ENCODE measurements around the gene ZNF488. TPM values are rescaled to one million over a fixed set of nuclear protein-coding genes. Genes with fewer than 3 reads are reported as not detected.

ZNF488 gene
- total and polyA plus RNA-seq, 4 experiments from 2014 or later = 0.20 TPM; not detected in 3

DNA sequence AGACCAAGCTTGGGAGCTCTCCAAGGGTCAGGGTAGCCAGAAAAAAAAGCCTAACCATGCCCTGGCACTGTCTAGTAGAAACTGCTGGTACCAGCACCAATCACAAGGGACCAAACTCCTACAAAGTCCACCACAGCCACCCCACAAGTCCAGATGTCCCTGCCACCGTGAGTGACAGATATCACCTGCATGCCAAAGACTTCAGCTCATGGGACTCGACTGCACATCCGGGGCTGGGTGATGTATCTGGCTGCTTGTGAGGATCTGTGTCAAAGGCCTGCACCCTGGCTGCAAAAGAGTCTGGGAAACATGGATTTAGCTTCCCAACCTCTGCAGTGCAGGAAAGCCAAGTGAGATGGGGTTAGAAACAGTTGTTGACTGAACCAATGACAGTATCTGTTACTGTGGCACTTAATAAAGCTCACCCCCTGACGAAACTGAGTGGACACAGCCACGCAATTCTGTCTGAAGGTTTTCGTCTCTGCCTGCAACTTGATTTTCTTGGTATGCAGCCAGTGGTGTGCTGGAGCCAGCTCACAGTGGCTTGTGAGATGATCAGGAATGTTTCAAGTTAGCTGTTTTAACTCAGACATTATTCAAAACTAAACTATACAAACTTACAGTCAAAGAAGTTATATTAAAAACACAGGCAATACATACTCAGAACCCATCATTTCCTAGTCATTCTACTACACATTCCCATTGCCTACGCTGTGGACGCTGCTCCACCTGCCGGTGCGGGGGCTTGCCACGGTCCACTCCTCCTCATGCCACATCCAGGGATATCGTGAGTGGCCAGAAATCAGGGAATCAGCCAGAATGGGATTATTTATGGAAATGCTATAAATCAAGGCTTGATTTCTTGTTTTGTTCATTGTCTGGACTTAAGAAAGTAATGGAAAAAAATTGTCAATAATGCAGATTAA is 9.2 kb downstream of the ZNF488 start:
- Mint-ChIP-seq H3K27ac (no peak overlapping the region), H3K27me3 (peaks cover 31 to 43% of the 10 kb centered on the region in 2 donors), H3K36me3 (no peaks in the 10 kb centered on the region), H3K9me3 (no peaks in the 10 kb centered on the region), H3K4me1 (peaks cover 9 to 19% (median 12%) of the 10 kb centered on the region in 4 donors), H3K4me3 (peak overlapping the region in 1 of 8 donors; percentile 17)
- ChIA-PET CTCF (ENCODE audit: partially characterized antibody) (interaction anchor here (1.0 kb wide), 1 partner anchor 350 kb away, joined by 3 read pairs; no protein-coding TSS in a partner anchor), POLR2A (ENCODE audit: partially characterized antibody) (no interaction called here)
- Histone ChIP-seq H3K27me3 (ENCODE audit: insufficient read depth, low read length) (no peaks in the 10 kb centered on the region), H3K36me3 (ENCODE audit: insufficient read depth, low read length) (no peaks in the 10 kb centered on the region), H3K27ac (ENCODE audit: low read depth, low read length) (no peak overlapping the region), H3K4me1 (ENCODE audit: insufficient read depth, low read length) (peaks cover 7% of the 10 kb centered on the region), H3K4me3 (ENCODE audit: low read length in 2 of 2) (no peak overlapping the region), H3K9me3 (ENCODE audit: control insufficient read depth in 1 of 2, low read length in 2 of 2) (no peaks in the 10 kb centered on the region)
- intact Hi-C loops (cut with micrococcal nuclease) = no loop called here
- no peak for DNase-seq

DNA sequence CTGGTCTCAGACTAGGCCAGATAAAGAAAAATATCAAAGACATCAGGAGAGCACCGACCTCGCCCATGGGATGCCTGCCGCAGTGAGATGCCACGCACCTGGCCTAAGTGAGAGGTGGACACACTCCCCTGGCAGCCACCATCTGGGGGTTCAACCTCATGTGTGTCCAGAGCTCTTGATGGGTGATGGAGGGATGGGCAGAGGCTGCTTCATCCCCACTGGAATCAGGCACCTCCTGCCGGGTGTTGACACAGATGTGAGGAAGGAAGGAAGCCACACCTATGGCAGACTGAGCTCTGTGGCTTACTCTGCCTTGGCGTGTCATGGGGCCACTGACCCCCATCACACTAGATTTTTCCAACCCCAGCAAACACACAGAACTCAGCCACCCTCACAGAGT is 11.4 kb downstream of the ZNF488 start:
- DNase-seq = no peak
- H3K4me1 ChIP-seq (ENCODE audit: insufficient read depth, low read length) = peaks cover 7% of the 10 kb centered on the region
- peaks cover 21 to 33% of the 10 kb centered on the region in 2 donors for H3K27me3 Mint-ChIP-seq
- no peaks in the 10 kb centered on the region for H3K36me3 Mint-ChIP-seq
- peak overlapping the region in 1 of 8 donors; percentile 48 for H3K4me3 Mint-ChIP-seq
- ChIA-PET POLR2A (ENCODE audit: partially characterized antibody) (no interaction called here), CTCF (ENCODE audit: partially characterized antibody) (no interaction called here)
- H3K27me3 ChIP-seq (ENCODE audit: insufficient read depth, low read length) = no peaks in the 10 kb centered on the region
- H3K9me3 ChIP-seq (ENCODE audit: control insufficient read depth in 1 of 2, low read length in 2 of 2) = no peaks in the 10 kb centered on the region
- no peaks in the 10 kb centered on the region for H3K36me3 ChIP-seq (ENCODE audit: insufficient read depth, low read length)
- peaks cover 9 to 19% (median 12%) of the 10 kb centered on the region in 4 donors for H3K4me1 Mint-ChIP-seq
- H3K27ac ChIP-seq (ENCODE audit: low read depth, low read length) = no peak overlapping the region
- no peak overlapping the region for H3K4me3 ChIP-seq (ENCODE audit: low read length in 2 of 2)
- intact Hi-C loops (cut with micrococcal nuclease) = no loop called here
- H3K27ac Mint-ChIP-seq = no peak overlapping the region
- H3K9me3 Mint-ChIP-seq = no peaks in the 10 kb centered on the region

DNA sequence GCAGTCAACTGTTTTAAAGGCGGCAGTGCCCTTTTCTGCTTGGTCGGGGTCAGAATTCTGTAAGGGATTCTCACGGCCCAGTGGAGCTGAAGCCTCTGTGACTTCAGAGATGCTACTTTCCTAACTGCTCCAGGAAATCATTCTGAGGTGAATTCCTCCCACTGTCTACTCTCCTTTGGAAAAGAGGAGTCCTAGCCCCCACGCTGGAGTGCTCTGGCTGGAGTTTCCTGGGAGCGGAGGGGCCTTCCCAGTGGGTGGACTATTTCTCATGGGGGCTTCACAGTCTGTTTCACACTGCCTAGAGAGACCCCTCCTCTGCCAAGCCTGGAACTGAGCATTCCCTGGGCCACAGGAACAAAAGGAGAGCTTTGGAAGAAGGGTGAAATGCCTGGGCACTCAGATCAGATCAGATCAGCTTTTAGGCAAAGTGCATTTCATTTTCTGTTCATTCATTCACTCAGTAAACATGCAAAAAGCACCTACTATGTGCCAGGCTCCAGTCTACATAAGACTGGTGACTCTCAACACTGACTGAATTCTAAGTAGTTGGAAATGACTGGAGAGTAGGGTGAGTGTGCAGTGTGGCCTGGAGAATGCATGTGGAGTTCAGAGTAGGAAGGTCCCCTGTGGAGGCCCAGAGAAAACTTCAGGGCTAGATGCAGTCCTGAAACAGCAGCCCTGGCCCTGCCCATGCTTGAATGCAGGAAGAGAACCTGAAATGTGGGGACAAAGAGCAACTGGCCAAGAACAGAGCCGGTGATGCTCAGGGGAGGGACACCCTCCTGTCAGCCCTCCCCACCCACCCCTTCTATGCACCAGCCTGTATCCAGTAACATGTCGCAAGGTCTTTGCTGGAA is 12.2 kb downstream of the ZNF488 start:
- no peaks in the 10 kb centered on the region for H3K36me3 Mint-ChIP-seq
- Histone ChIP-seq H3K9me3 (ENCODE audit: control insufficient read depth in 1 of 2, low read length in 2 of 2) (no peaks in the 10 kb centered on the region), H3K27me3 (ENCODE audit: insufficient read depth, low read length) (no peaks in the 10 kb centered on the region), H3K4me1 (ENCODE audit: insufficient read depth, low read length) (peaks cover 7% of the 10 kb centered on the region), H3K27ac (ENCODE audit: low read depth, low read length) (no peak overlapping the region), H3K4me3 (ENCODE audit: low read length in 2 of 2) (no peak overlapping the region), H3K36me3 (ENCODE audit: insufficient read depth, low read length) (no peaks in the 10 kb centered on the region)
- no peak overlapping the region for H3K27ac Mint-ChIP-seq
- peaks cover 4 to 12% (median 5%) of the 10 kb centered on the region in 4 donors for H3K4me1 Mint-ChIP-seq
- DNase-seq = no peak
- peaks cover 15 to 26% of the 10 kb centered on the region in 2 donors for H3K27me3 Mint-ChIP-seq
- ChIA-PET POLR2A (ENCODE audit: partially characterized antibody) (interaction anchor here (1.1 kb wide), 1 partner anchor 13 kb away, joined by 4 read pairs; no protein-coding TSS in a partner anchor), CTCF (ENCODE audit: partially characterized antibody) (no interaction called here)
- peak overlapping the region in 2 of 8 donors; percentile 10 to 22 for H3K4me3 Mint-ChIP-seq
- intact Hi-C loops (cut with micrococcal nuclease) = no loop called here
- H3K9me3 Mint-ChIP-seq = no peaks in the 10 kb centered on the region

DNA sequence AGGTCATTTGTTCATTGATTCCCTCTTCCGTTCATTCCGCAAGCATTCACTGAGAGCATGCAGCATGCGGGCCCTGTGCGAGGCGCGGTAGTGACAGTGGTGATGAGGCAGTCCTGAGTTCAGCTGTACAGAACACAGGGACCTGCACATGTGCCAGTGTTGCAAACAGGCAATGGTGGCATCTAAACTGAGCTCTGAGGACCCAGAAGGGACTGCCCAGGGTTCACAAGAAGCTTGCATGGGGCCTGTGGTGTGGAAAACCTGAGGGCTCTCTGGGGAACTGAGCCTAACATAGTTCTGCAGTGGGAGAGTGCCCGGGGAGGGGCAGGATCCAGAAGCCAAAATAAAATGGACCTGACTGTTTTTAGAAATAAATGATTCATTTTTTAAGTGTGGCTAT is 13.2 kb downstream of the ZNF488 start:
- POLR2A ChIA-PET (ENCODE audit: partially characterized antibody) = no interaction called here
- CTCF ChIA-PET (ENCODE audit: partially characterized antibody) = interaction anchor here (1.0 kb wide), 1 partner anchor 10 kb away, joined by 3 read pairs; no protein-coding TSS in a partner anchor

DNA sequence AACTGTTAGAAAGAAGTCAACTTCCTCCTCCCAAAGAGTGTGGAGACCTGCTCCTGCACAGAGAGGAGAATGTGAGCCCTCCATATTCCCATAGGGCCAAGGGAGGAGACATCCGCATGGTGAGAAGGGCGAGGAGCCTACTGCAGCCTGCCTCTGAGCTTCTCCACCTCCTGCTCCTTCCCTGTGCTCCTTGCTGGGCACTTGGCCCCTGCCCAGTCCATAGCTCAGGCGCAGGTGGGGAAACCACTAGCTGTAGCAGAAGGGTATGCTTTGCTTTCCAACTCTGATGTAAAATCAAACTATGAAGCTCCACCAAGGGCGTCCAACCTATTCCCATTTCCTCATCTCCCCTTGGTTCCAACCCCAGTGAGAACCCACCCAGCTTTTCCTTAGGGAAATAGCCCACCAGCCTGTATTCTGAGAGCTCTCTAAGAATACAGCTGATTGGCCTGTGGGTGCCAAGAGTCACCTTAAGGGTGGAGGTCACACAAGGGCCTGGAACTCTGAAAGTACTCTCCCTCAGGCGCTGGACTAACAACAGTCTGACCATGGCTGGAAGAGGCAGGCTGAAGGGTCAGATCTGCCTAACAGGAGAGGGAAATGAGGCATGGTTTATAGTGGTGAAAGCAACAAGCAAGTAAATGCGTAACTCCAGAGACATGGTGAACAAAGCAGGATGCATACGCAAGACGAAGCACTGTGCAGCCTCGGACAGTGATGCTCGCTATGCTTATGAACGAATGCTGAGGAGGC is 13.9 kb downstream of the ZNF488 start:
- H3K9me3 ChIP-seq (ENCODE audit: control insufficient read depth in 1 of 2, low read length in 2 of 2) = no peaks in the 10 kb centered on the region
- H3K4me1 ChIP-seq (ENCODE audit: insufficient read depth, low read length) = peaks cover 7% of the 10 kb centered on the region
- ChIA-PET POLR2A (ENCODE audit: partially characterized antibody) (no interaction called here), CTCF (ENCODE audit: partially characterized antibody) (interaction anchor here (1.0 kb wide), 1 partner anchor 10 kb away, joined by 3 read pairs; no protein-coding TSS in a partner anchor)
- no peaks in the 10 kb centered on the region for H3K27me3 ChIP-seq (ENCODE audit: insufficient read depth, low read length)
- DNase-seq = no peak
- intact Hi-C loops (cut with micrococcal nuclease) = no loop called here
- no peaks in the 10 kb centered on the region for H3K36me3 ChIP-seq (ENCODE audit: insufficient read depth, low read length)
- Mint-ChIP-seq H3K4me3 (no peak overlapping the region), H3K27me3 (peaks cover 3 to 13% of the 10 kb centered on the region in 2 donors), H3K9me3 (no peaks in the 10 kb centered on the region), H3K27ac (no peak overlapping the region), H3K4me1 (peaks cover 4 to 12% (median 4%) of the 10 kb centered on the region in 4 donors), H3K36me3 (no peaks in the 10 kb centered on the region)
- no peak overlapping the region for H3K27ac ChIP-seq (ENCODE audit: low read depth, low read length)
- H3K4me3 ChIP-seq (ENCODE audit: low read length in 2 of 2) = no peak overlapping the region

More for the DNA sequence above, 13.2 kb downstream of the ZNF488 start:
- Histone ChIP-seq H3K4me3 (ENCODE audit: low read length in 2 of 2) (no peak overlapping the region), H3K27ac (ENCODE audit: low read depth, low read length) (no peak overlapping the region), H3K4me1 (ENCODE audit: insufficient read depth, low read length) (peaks cover 7% of the 10 kb centered on the region), H3K9me3 (ENCODE audit: control insufficient read depth in 1 of 2, low read length in 2 of 2) (no peaks in the 10 kb centered on the region), H3K27me3 (ENCODE audit: insufficient read depth, low read length) (no peaks in the 10 kb centered on the region), H3K36me3 (ENCODE audit: insufficient read depth, low read length) (no peaks in the 10 kb centered on the region)
- Mint-ChIP-seq H3K4me3 (no peak overlapping the region), H3K27me3 (peaks cover 9 to 20% of the 10 kb centered on the region in 2 donors), H3K36me3 (no peaks in the 10 kb centered on the region), H3K9me3 (no peaks in the 10 kb centered on the region), H3K27ac (no peak overlapping the region), H3K4me1 (peaks cover 4 to 12% (median 4%) of the 10 kb centered on the region in 4 donors)
- DNase-seq = no peak
- intact Hi-C loops (cut with micrococcal nuclease) = no loop called here

DNA sequence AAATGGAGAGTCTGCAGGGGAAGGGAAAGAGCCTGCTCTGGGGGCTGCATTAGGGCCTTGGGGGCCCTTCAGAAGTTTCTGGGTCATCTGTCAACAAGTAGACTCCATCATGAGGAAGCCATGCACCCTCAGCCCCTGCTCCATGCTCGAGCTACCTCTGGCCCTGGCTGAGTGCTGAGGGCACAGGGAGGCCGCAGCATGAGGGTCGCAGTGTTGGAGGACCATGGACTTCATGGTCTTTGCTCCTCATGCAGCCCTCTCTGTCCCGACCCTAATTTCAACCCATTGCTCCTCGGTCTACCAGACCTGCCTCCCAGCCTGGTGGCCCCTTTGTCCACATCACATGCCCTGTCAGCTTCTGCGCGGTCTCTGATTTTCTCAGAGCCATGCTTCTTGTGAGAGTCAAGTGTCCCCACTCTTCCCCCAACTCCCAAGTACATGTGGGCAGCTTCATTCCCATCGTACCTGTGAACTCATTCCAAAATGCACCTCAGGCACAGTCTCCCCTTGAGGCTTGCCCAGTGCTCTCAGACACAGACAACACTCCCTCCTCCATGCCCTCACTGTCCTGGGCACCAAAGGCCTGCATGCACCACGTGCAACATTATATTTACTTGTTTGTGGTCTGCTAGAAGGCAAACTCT is 14.7 kb downstream of the ZNF488 start:
- Mint-ChIP-seq H3K36me3 (no peaks in the 10 kb centered on the region), H3K4me1 (peaks cover 4 to 12% (median 4%) of the 10 kb centered on the region in 4 donors), H3K27me3 (peaks cover 0 to 10% of the 10 kb centered on the region in 2 donors), H3K27ac (no peak overlapping the region), H3K4me3 (no peak overlapping the region), H3K9me3 (no peaks in the 10 kb centered on the region)
- Histone ChIP-seq H3K27ac (ENCODE audit: low read depth, low read length) (no peak overlapping the region), H3K36me3 (ENCODE audit: insufficient read depth, low read length) (no peaks in the 10 kb centered on the region), H3K4me1 (ENCODE audit: insufficient read depth, low read length) (peaks cover 7% of the 10 kb centered on the region), H3K4me3 (ENCODE audit: low read length in 2 of 2) (no peak overlapping the region), H3K27me3 (ENCODE audit: insufficient read depth, low read length) (no peaks in the 10 kb centered on the region), H3K9me3 (ENCODE audit: control insufficient read depth in 1 of 2, low read length in 2 of 2) (no peaks in the 10 kb centered on the region)
- ChIA-PET POLR2A (ENCODE audit: partially characterized antibody) (no interaction called here), CTCF (ENCODE audit: partially characterized antibody) (no interaction called here)
- intact Hi-C loops (cut with micrococcal nuclease) = no loop called here
- no peak for DNase-seq
